GM18870 (cell line): ENCODE measurements around the gene SPTB.

Source experiments
- ATAC-seq: cut with Tn5 transposase; IDR thresholded peaks from one replicate; pipeline ENCODE4 v1.9.1; 2021; ENCODE audit warnings: moderate library complexity; ENCODE audit not compliant: unreplicated experiment

Gene SPTB

DNA sequence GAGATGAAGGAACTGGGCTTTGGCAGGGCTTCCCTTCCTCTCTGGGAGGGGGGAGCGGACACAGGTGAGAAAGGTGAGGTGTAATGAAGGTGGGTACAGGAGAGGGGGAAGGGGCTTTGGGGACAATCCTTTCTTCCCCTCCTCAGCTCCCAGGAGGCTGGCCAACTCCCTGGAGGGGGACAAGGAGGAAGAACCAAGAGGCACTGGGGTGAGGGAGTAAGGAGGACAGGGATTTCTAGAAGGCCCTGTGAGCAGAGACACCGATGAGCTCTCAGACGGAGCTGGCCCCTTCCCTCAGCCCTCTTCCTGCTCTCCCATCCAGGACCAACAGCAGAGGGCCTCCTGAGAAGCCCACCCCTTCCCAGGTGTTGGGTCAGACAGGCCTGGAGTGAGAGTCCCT, 122.1 kb downstream of the SPTB start:
- ATAC-seq: no peak

DNA sequence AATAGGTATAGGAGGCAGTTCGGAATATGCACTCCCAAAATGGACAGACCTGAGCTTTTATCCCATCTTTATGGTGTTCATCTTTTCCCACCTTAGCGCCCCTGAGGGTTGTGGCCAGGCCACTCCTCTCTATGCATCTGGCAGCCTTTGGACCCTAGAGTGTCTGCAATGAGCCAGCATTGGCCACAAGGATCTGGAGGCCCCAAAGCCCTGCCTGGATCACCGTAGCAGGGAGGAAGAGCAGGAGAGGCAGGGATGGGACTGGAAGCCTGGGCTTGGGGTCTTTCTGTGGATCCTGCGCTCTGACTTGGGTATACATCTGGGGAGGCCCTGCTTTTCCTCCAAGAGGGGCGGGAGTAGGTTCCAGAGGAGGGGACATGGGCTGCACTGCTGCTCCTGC, 123.0 kb downstream of the SPTB start:
- no peak for ATAC-seq

DNA sequence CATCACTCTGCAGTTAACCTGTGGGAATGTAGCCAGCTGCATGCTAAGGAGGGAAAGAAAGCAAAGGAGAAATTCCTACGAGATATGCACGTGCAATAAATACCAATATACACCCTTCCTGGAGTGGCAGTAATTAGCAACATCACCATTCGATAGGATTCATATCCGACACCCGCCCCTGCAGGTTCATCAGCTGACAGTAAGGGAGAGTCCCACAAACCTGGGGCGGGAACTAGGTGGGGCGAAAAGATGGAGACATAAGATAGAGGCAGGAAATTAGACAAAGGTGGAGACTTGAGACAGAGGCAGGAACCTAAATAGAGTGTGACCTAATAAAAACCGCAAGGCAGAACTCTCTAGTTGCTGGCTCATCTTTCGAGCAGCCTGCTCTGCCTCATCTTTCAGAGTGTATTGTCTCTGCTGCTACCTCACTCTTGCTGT, 123.9 kb downstream of the SPTB start:
- ATAC-seq: no peak

- ATAC-seq: no peak
Observed at GRCh38 chr14:64754685-64755084, 125.0 kb downstream of the SPTB start.

GRCh38 chr14:64753999-64754398, 125.7 kb downstream of the SPTB start:
- ATAC-seq: no peak

- ATAC-seq: no peak
Observed at GRCh38 chr14:64753374-64753773, 126.3 kb downstream of the SPTB start.

DNA sequence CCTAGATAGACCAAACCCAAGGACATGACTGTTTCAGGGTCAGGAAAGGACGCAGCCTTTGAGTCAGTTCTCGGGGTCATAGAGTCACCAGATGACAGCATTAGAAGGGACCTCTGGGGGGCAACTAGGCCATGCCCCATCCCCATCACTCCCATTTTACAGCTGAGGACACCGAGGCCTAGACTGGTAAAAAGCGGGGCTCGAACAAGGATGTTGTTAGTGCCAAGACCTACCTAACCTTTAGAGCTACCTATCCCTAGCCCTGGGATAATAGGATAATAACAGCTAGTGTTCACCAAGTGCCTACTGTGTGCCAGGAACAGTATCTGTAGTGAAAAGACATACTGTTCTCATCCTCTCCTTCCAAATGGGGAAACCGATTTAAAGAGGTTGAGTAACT, 126.8 kb downstream of the SPTB start:
- no peak for ATAC-seq

DNA sequence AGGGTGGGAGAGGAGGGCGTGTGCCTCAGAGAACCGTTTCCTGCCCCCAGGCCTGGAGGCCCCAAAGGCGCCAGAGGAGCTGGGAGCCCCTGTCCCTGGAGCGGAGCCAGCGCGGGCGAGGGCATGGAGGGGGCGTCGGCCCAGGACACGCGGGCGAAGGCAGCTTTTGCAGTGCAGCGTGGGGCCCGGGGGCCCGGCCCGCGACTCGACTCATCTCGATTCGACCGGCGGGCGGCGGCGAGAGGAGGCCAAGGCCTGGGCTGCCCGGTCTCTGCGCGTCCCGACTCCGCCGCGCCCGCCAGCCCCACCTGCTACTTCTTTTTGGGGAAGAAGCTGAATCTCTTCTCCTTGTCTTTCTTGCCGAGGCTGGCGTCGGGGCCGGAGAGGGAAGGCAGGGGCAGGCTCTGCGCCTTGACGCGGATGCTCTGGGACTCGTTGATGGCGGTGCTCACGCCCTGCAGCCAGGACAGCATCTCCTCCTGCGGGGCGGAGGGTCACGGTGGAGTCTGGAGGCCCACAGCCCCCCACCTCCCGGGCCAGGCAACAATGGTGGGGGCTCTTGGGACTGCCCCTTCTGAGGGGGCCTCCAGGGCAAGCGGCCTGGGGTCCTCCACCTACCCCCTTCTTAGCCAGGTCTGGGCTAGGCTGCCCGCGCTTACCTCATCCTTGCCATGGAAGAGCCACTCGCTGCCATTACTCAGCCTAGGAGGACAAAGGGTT, 130.6 kb downstream of the SPTB start:
- ATAC-seq: no peak

DNA sequence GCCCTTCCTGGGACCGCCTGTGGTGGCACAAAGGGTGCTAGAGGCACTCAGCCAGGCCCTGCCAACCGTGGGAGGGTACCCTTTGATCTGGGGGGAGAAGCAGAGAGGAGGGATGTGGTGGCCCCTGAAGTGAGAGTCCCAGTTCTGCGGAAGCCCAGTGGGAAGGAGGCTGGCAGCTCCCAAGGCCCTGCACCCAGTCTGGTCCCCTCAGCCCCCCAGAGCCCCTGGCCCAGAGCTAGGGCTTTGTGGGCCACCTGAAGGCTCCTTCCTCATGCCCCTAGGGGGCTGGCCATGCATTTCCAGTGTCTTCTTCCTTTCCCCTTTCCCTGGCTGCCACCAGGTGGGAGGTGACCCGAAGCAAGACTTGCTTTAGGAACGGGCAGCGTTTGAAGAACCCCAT, 131.2 kb downstream of the SPTB start:
- no peak for ATAC-seq

- no peak for ATAC-seq
Observed at GRCh38 chr14:64747327-64747726, 132.4 kb downstream of the SPTB start.

GRCh38 chr14:64746298-64747250, 133.1 kb downstream of the SPTB start:
- ATAC-seq: no peak

- no peak for ATAC-seq
Observed at GRCh38 chr14:64745511-64746091, 134.1 kb downstream of the SPTB start.

DNA sequence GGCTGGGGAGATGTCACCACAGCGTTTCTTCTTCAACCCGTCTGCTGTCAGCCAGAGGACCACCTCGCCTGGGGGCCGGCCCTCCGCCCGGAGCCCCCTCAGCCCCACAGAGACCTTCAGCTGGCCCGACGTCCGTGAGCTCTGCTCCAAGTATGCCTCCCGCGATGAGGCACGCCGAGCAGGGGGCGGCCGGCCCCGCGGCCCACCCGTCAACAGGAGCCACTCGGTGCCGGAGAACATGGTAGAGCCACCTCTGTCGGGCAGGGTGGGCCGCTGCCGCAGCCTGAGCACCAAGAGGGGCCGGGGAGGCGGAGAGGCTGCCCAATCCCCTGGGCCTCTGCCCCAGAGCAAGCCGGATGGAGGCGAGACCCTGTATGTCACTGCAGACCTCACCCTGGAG, 136.6 kb downstream of the SPTB start:
- ATAC-seq: no peak

DNA sequence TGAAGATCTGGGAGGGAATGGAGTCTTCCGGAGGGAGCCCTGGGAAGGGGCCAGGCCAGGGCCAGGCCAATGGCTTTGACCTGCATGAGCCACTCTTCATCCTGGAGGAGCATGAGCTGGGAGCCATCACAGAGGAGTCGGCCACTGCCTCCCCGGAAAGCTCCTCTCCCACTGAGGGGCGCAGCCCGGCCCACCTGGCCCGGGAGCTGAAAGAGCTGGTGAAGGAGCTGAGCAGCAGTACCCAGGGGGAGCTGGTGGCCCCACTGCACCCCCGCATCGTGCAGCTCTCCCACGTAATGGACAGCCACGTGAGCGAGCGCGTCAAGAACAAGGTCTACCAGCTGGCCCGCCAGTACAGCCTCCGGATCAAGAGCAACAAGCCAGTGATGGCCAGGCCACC, 137.7 kb downstream of the SPTB start:
- ATAC-seq: no peak

GRCh38 chr14:64741200-64741599, 138.5 kb downstream of the SPTB start:
- ATAC-seq: no peak

- no peak for ATAC-seq
Observed at GRCh38 chr14:64738281-64738804, 141.4 kb downstream of the SPTB start.

- no peak for ATAC-seq
Observed at GRCh38 chr14:64737391-64738280, 142.1 kb downstream of the SPTB start.

- no peak for ATAC-seq
Observed at GRCh38 chr14:64736271-64737169, 143.2 kb downstream of the SPTB start.

DNA sequence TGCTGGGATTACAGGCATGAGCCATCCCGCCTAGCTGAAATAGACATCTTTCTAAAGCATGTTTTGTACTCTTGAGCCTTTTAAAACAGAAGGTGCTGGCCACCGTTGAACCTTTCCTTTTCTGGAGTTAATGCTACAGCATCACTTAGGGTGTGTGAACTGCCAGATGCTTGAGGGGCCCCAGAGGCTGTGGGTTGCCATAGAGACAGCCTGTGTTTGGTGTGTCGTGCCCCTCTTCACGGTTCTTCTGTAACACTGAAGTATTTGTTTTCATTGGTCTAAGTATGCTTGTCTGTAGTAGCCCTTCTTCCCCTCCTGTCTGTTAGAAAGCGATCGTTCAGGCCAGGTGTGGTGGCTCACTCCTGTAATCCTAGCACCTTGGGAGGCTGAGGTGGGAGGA, 144.7 kb downstream of the SPTB start:
- ATAC-seq: no peak
